Sigmoid colon (tissue), 4 donors: ENCODE measurements around the gene FAM131C.

ENCODE experiments used
- CTCF ChIP-seq, 4 experiments: fragments of 450-650 bp in 3 of 4; fragments of 200-600 bp in 1 of 4; IDR thresholded peaks; one replicate each; pipeline ENCODE4 v1.5.1; 2016 to 2019; ENCODE audit warnings: antibody characterized with exemption in 4 of 4, mild to moderate bottlenecking in 3 of 4, moderate library complexity in 2 of 4
- POLR2A ChIP-seq, 2 donors: fragments of 450-650 bp; IDR thresholded peaks; one replicate each; pipeline ENCODE4 v1.6.1; 2016; ENCODE audit warnings: antibody characterized with exemption in 2 of 2, mild to moderate bottlenecking in 2 of 2, moderate library complexity in 2 of 2
- POLR2AphosphoS5 ChIP-seq, 4 donors: sonication (generic); formaldehyde crosslinking; IDR thresholded peaks; one replicate each; pipeline ENCODE4 v1.6.1; 2017; ENCODE audit warnings: antibody characterized with exemption in 4 of 4

DNA sequence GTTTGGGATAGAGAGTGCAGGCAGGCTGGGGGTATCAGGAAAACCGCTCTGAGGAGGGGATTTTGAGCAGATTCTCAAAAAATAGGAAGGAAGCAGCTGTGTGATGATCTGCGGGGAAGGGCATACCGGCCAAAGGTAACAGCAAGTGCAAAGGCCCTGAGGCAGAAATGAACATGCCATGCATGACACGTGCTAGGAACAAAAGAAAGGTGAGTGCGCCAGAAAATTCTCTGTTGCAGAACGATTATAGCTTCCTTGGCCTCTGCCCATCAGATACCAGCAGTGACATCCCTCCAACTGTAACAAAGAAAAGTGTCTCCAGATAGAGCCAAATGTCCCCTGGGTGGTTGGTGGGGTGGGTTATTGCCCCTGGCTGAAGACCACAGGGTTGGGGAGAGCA lies 37.0 kb upstream of the FAM131C start:
- TF ChIP-seq POLR2A (IDR thresholded peaks at IDR 0.05) (no peak), CTCF (IDR thresholded peaks at IDR 0.05) (no peak), POLR2AphosphoS5 (IDR thresholded peaks at IDR 0.05) (no peak)
